ENCODE data around the gene CLEC16A. TPM values are rescaled to one million over a fixed set of nuclear protein-coding genes. Genes with fewer than 3 reads are reported as not detected.

The CLEC16A gene, protein sequence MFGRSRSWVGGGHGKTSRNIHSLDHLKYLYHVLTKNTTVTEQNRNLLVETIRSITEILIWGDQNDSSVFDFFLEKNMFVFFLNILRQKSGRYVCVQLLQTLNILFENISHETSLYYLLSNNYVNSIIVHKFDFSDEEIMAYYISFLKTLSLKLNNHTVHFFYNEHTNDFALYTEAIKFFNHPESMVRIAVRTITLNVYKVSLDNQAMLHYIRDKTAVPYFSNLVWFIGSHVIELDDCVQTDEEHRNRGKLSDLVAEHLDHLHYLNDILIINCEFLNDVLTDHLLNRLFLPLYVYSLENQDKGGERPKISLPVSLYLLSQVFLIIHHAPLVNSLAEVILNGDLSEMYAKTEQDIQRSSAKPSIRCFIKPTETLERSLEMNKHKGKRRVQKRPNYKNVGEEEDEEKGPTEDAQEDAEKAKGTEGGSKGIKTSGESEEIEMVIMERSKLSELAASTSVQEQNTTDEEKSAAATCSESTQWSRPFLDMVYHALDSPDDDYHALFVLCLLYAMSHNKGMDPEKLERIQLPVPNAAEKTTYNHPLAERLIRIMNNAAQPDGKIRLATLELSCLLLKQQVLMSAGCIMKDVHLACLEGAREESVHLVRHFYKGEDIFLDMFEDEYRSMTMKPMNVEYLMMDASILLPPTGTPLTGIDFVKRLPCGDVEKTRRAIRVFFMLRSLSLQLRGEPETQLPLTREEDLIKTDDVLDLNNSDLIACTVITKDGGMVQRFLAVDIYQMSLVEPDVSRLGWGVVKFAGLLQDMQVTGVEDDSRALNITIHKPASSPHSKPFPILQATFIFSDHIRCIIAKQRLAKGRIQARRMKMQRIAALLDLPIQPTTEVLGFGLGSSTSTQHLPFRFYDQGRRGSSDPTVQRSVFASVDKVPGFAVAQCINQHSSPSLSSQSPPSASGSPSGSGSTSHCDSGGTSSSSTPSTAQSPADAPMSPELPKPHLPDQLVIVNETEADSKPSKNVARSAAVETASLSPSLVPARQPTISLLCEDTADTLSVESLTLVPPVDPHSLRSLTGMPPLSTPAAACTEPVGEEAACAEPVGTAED
- 34.6 TPM for total RNA-seq
- long read RNA-seq, partial matches to known transcripts = 31 of 56 reads
- long read RNA-seq, other reads (novel, unspliced or antisense) = 24 of 56 reads

DNA sequence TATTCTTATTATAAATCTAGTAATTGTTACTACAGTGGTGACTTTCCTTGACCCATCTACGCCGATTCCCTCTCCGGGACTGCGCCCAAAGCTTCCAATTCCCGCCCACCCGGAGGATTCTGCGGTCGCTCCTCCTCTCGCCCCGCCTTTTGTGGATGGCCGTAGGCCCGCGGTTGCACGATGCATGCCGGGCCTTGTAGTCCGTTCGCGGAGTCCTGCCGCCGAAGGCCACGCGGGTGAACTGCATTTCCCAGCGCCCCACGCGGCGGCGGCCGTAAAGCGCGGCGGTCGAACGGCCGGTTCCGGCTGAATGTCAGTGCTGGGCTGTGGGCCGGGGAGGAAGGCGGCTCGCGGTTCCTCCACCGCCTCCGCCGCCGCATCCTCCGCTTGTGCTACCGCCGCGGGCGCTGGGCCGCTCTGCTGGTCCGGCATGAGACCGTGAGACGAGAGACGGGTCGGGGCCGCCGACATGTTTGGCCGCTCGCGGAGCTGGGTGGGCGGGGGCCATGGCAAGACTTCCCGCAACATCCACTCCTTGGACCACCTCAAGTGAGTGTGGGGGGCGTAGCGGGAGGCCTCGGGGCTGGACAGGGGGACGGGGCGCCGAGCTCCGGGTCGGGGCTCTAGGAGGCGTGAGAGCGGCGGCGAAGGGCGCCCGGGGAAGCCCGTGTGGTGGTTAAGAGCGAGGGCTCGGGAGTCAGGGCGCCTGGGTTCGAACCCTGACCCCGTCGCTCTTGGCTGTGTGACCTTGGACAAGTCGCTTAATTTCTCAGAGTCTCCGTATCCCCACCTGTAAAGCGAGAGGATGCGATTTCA lies at the start of gene CLEC16A:
Gene CLEC16A (plus strand): TSS at position 316 of the 816 bp plus-strand sequence. CDS start 154 bp downstream, at position 470.
- intact Hi-C loops (cut with DNase I) = no loop called here
- Histone ChIP-seq H3K27me3 (ENCODE audit: low read depth) (no peaks in the 10 kb centered on the region), H3K36me3 (no peaks in the 10 kb centered on the region), H3K4me1 (peaks cover 62% of the 10 kb centered on the region), H3K4me3 (peak within 1 kb of the TSS; percentile 93), H3K27ac (peak within 1 kb of the TSS; percentile 88), H3K9me3 (no peaks in the 10 kb centered on the region)
- DNase-seq = peak; percentile 99
- ATAC-seq = peak; percentile 87 to 91
- TF ChIP-seq, protein P1, sequence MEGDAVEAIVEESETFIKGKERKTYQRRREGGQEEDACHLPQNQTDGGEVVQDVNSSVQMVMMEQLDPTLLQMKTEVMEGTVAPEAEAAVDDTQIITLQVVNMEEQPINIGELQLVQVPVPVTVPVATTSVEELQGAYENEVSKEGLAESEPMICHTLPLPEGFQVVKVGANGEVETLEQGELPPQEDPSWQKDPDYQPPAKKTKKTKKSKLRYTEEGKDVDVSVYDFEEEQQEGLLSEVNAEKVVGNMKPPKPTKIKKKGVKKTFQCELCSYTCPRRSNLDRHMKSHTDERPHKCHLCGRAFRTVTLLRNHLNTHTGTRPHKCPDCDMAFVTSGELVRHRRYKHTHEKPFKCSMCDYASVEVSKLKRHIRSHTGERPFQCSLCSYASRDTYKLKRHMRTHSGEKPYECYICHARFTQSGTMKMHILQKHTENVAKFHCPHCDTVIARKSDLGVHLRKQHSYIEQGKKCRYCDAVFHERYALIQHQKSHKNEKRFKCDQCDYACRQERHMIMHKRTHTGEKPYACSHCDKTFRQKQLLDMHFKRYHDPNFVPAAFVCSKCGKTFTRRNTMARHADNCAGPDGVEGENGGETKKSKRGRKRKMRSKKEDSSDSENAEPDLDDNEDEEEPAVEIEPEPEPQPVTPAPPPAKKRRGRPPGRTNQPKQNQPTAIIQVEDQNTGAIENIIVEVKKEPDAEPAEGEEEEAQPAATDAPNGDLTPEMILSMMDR (IDR thresholded peaks at IDR 0.05) = no peak

DNA sequence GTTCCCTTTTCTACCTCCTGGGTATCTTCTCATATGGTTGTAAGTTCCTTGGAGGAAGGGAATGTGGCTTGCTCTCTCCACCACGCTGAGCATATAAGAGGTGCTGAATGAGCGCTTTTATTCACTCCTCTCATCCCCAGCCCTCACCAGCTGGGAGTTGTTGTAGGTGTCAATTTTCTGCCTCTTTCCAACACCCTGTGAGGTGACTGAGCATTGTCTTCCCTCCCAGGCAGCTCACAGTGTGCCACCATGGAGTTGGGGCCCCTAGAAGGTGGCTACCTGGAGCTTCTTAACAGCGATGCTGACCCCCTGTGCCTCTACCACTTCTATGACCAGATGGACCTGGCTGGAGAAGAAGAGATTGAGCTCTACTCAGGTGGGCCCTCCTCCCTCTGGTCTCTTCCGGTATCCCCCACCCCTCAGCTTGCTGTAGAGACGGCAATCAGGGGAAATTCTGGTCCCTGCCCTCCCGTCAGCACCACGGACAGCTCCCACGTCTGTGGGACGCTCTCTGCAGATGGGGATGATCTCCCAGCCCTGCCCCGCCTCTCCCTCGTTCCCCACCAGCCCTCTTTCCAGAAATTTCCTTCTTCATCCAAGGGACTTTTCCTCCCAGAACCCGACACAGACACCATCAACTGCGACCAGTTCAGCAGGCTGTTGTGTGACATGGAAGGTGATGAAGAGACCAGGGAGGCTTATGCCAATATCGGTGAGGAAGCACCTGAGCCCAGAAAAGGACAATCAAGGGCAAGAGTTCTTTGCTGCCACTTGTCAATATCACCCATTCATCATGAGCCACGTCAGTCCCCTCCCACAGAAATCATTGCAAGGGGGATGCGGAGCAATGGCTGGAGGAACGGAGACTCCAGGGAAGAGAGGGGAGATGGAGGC lies 49.1 kb upstream of the CLEC16A start:
- intact Hi-C loops (cut with DNase I) = no loop called here
- Histone ChIP-seq H3K9me3 (no peaks in the 10 kb centered on the region), H3K4me1 (peaks cover 37% of the 10 kb centered on the region), H3K4me3 (no peak overlapping the region), H3K27me3 (ENCODE audit: low read depth) (no peaks in the 10 kb centered on the region), H3K36me3 (peaks cover 51% of the 10 kb centered on the region), H3K27ac (no peak overlapping the region)
- DNase-seq (no peak), ATAC-seq (peak in 1 of 2 donors; percentile 33)
- TF ChIP-seq, protein P1 (IDR thresholded peaks at IDR 0.05) = no peak

DNA sequence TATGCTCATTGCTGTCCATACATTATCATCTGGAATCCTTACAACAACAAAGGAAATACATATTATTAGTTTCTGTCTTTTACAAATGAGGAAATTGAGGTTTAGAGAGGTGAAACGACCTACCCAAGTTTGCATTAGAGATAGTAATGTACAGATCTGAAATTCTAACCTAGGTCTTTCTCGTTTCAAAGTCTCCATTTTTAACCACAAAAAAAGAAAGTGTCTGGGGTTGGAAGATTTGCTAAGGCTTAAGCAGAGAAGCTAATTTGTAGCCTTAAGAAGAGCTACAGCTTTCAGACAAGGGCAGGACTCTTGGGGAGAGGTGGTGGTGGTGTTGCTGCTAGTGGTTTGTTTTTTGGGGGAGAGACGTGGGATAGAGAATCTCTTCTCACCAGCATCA lies 48.2 kb upstream of the CLEC16A start:
- no peak overlapping the region for H3K27ac ChIP-seq
- no peak for DNase-seq
- peaks cover 58% of the 10 kb centered on the region for H3K36me3 ChIP-seq
- H3K4me1 ChIP-seq = peaks cover 33% of the 10 kb centered on the region
- no peak overlapping the region for H3K4me3 ChIP-seq
- intact Hi-C loops (cut with DNase I) = no loop called here
- ATAC-seq = no peak
- H3K27me3 ChIP-seq (ENCODE audit: low read depth) = no peaks in the 10 kb centered on the region
- no peaks in the 10 kb centered on the region for H3K9me3 ChIP-seq
- TF ChIP-seq, protein P1 (IDR thresholded peaks at IDR 0.05) = no peak

DNA sequence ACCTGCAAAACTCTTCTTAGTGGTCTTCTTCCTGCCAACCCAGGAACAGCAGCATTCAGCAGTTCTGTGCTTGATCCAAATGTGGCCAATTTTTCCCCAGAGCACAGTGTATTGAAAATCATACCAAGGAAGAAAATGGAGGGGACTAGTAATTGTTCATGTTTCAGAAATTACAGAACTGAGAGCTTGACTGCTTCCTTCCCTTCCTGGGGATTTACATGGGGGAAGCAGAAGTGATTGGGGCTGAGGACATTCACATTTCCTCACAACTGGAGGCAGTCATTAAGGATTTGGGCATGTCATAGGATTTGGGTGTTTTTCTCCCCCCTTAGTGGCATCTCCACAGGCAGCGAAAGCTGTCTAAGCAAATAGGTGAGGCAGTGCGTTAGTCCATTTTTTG lies 47.6 kb upstream of the CLEC16A start:
- TF ChIP-seq, protein P1 (IDR thresholded peaks at IDR 0.05) = no peak
- H3K9me3 ChIP-seq = no peaks in the 10 kb centered on the region
- H3K27me3 ChIP-seq (ENCODE audit: low read depth) = no peaks in the 10 kb centered on the region
- H3K4me1 ChIP-seq = peaks cover 31% of the 10 kb centered on the region
- no peak overlapping the region for H3K4me3 ChIP-seq
- peaks cover 63% of the 10 kb centered on the region for H3K36me3 ChIP-seq
- ATAC-seq = peak; percentile 54 to 56
- intact Hi-C loops (cut with DNase I) = no loop called here
- DNase-seq = no peak
- no peak overlapping the region for H3K27ac ChIP-seq

Data from lower lobe of right lung (tissue), 2 donors.